T-helper 17 cell (primary cell): Measurements from ENCODE around the gene CHMP4A. TPM values are rescaled to one million over a fixed set of nuclear protein-coding genes. Genes with fewer than 3 reads are reported as not detected.

Experiments used
- ATAC-seq: fragments of 150-1000 bp; cut with Tn5 transposase; 2 replicates; pipeline ENCODE4 v1.10.0; 2021; ENCODE audit warnings: mild to moderate bottlenecking, moderate library complexity
- DNase-seq, 3 donors: peaks; one replicate each; pipeline versions ENCODE4 v3.0.0 to v3.0.0-alpha.2; 2020 to 2021
- H3K9me3 ChIP-seq: one replicate; pipeline ENCODE4 v1.7.0; 2013; ENCODE audit warnings: low read length, mild to moderate bottlenecking; ENCODE audit not compliant: control insufficient read depth, poor library complexity, severe bottlenecking
- H3K27ac Mint-ChIP-seq: one replicate; pipeline ENCODE4 v1.8.0; 2022; ENCODE audit warnings: mild to moderate bottlenecking, moderate library complexity, mixed read lengths
- H3K27me3 Mint-ChIP-seq: one replicate; pipeline ENCODE4 v1.8.0; 2022; ENCODE audit warnings: mixed read lengths
- H3K36me3 Mint-ChIP-seq: one replicate; pipeline ENCODE4 v1.8.0; 2022; ENCODE audit warnings: low read depth, mixed read lengths
- H3K4me1 Mint-ChIP-seq: one replicate; pipeline ENCODE4 v1.8.0; 2022; ENCODE audit warnings: mild to moderate bottlenecking, mixed read lengths
- H3K4me3 Mint-ChIP-seq: one replicate; pipeline ENCODE4 v1.8.0; 2022; ENCODE audit warnings: mild to moderate bottlenecking, moderate library complexity, mixed read lengths
- total RNA-seq, 4 donors: library from RNA in 2 of 4; stranded (reverse) in 2 of 4; gene quantifications; one replicate each; pipeline ENCODE4 v1.2.3 and lab custom pipeline; 2022 to 2026

The CHMP4A gene
- total RNA-seq, 2 donors from 2014 or later = 69.9 to 77.2 TPM

DNA sequence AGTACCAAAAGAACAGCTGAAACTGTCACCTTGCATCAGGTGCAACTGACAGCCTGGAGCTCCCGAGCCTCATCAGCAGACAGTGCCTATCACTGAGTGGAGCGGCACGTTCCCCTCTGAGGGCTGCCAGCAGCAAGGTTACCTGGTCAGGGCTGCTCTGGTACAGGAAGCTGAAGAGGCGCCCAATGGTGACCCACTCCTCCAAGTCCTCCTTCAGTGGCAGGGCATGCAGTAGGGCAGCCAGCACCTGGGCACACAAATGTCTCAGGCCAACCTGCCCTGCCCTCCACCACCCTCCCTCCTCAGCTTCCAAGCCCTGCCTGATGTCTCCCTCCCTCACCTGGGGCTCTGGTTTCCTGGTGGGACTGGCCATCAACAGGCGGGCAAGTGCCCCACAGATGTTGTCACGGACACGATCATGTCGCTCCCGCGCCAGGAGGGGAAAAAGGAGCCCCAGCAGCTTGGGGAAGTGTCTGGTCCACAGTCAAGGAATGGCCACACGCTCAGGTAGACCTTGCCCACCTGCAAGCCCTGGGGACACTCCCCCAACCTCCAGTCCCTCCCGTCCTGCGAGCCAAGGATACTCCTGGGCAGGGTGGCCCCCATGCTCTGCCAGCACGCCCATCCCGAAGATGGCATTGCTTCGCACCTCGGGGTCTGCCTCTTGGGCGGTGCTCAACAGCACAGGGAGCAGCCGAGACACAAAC, 31.8 kb downstream of the CHMP4A start:
- Mint-ChIP-seq H3K27me3 (no peaks in the 10 kb centered on the region), H3K4me1 (peaks cover 14% of the 10 kb centered on the region), H3K4me3 (peak overlapping the region; percentile 12), H3K36me3 (peaks cover 2% of the 10 kb centered on the region), H3K27ac (peak overlapping the region; percentile 73)
- no peak for ATAC-seq
- no peak for DNase-seq
- no peaks in the 10 kb centered on the region for H3K9me3 ChIP-seq

DNA sequence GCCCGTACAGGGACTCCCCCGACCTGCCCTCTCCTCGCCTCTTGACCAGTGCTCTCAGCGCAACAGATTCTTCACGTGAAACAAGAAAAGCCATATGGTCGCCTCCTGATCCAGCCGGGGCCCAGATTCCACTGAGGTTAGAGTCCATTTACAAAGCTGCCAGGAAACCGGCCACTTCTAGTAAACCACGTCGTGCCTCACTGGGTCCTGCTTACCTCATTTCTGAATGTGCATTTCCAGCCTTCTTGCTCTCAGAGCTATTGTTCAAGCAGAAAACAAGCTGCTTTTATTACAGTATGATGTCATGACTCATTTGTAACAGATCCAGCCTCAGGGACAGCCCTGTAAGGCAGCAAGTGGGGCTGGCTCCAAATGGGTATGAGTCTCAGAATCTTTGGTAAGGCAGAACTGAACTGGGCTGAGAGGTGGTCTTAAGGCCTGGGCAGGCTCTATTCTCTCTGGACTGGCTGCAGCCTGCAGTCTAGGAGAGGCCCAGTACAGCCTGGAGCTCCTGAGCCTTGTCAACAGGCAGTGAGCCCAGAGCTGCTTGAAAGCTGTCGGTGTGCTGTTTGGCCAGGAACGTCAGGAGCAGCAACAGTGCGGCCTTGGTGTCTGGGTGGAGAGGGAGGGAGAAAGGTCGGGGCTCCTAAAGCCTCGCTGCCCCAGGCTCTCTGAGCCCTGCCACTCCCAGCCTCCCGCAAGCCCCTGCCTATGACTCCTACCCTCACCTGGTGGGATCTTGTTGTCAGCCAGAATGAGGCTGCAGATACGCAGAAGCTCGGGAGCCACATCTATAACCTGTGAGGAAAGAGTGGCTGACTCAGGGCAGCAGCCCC, 33.1 kb downstream of the CHMP4A start:
- Mint-ChIP-seq H3K4me1 (peaks cover 14% of the 10 kb centered on the region), H3K27me3 (no peaks in the 10 kb centered on the region), H3K4me3 (no peak overlapping the region), H3K36me3 (peaks cover 2% of the 10 kb centered on the region), H3K27ac (no peak overlapping the region)
- DNase-seq (no peak), ATAC-seq (no peak)
- no peaks in the 10 kb centered on the region for H3K9me3 ChIP-seq

DNA sequence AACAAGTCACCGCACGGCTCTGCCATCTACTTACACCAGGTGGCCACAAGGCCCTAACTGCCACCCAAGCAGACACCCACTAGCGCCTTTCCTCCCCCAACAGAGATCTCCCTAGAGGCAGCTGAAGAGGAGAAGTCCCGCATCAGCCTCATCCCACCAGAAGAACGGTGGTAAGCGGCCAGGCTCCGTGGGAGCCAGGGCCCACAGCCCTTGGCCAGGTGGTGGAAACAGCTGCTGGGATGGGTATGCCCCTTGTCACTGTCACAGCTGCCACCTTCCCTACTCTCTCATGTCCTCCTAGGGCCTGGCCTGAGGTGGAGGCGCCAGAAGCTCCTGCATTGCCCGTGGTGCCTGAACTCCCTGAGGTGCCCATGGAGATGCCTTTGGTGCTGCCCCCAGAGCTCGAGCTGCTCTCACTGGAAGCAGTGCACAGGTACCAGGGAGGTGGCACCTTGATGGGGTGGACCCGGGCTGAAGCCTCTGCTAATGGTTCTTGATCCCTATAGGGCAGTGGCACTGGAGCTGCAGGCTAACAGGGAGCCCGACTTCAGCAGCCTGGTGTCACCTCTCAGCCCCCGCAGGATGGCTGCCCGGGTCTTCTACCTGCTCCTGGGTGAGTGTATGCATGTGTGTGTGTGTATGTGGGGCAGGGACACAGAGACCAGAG, 33.9 kb downstream of the CHMP4A start:
- Mint-ChIP-seq H3K36me3 (peaks cover 2% of the 10 kb centered on the region), H3K27ac (peak overlapping the region; percentile 47), H3K4me1 (peaks cover 16% of the 10 kb centered on the region), H3K4me3 (no peak overlapping the region), H3K27me3 (no peaks in the 10 kb centered on the region)
- ATAC-seq = no peak
- no peaks in the 10 kb centered on the region for H3K9me3 ChIP-seq
- DNase-seq = no peak

GRCh38 chr14:24178399-24179178, 34.7 kb downstream of the CHMP4A start:
- ATAC-seq (no peak), DNase-seq (no peak)
- Mint-ChIP-seq H3K36me3 (peaks cover 2% of the 10 kb centered on the region), H3K4me3 (no peak overlapping the region), H3K27me3 (no peaks in the 10 kb centered on the region), H3K27ac (peak overlapping the region; percentile 47), H3K4me1 (peaks cover 15% of the 10 kb centered on the region)
- H3K9me3 ChIP-seq = no peaks in the 10 kb centered on the region

GRCh38 chr14:24177891-24178290, 35.4 kb downstream of the CHMP4A start:
- no peak overlapping the region for H3K27ac Mint-ChIP-seq
- H3K9me3 ChIP-seq = no peaks in the 10 kb centered on the region
- peaks cover 11% of the 10 kb centered on the region for H3K4me1 Mint-ChIP-seq
- no peak for ATAC-seq
- H3K36me3 Mint-ChIP-seq = peaks cover 2% of the 10 kb centered on the region
- no peak for DNase-seq
- H3K27me3 Mint-ChIP-seq = no peaks in the 10 kb centered on the region
- no peak overlapping the region for H3K4me3 Mint-ChIP-seq

- H3K9me3 ChIP-seq = no peaks in the 10 kb centered on the region
- no peak for DNase-seq
- no peak overlapping the region for H3K4me3 Mint-ChIP-seq
- peaks cover 2% of the 10 kb centered on the region for H3K36me3 Mint-ChIP-seq
- H3K27me3 Mint-ChIP-seq = no peaks in the 10 kb centered on the region
- no peak for ATAC-seq
- peak overlapping the region; percentile 56 for H3K27ac Mint-ChIP-seq
- peaks cover 7% of the 10 kb centered on the region for H3K4me1 Mint-ChIP-seq
Measured at GRCh38 chr14:24177041-24177825, 36.1 kb downstream of the CHMP4A start.

DNA sequence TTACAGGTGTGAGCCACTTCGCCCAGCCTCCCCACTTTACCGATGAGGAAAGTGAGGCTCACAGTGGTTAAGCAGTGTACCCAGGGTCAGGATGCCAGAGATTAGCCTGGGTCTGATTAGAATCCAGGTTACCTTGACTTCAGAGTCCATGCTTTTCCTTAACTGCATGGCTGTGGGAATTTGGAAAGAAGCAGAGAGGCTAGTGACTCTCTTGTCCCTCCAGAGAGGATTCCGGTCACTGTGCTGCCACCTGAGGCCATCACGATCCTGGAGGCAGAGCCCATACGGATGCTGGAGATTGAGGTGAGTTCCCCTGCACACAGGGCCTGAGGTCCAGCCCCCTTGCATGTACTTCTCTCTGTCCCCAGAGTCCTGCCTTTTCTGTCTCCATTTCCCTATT, 36.7 kb downstream of the CHMP4A start:
- ATAC-seq (no peak), DNase-seq (no peak)
- Mint-ChIP-seq H3K27me3 (no peaks in the 10 kb centered on the region), H3K27ac (peak overlapping the region; percentile 56), H3K4me1 (peaks cover 11% of the 10 kb centered on the region), H3K36me3 (no peaks in the 10 kb centered on the region), H3K4me3 (no peak overlapping the region)
- no peaks in the 10 kb centered on the region for H3K9me3 ChIP-seq

- DNase-seq (no peak), ATAC-seq (no peak)
- peaks cover 20% of the 10 kb centered on the region for H3K4me1 Mint-ChIP-seq
- peak overlapping the region; percentile 65 for H3K27ac Mint-ChIP-seq
- H3K36me3 Mint-ChIP-seq = peaks cover 6% of the 10 kb centered on the region
- no peaks in the 10 kb centered on the region for H3K9me3 ChIP-seq
- peak overlapping the region; percentile 79 for H3K4me3 Mint-ChIP-seq
- no peaks in the 10 kb centered on the region for H3K27me3 Mint-ChIP-seq
Measured at GRCh38 chr14:24172871-24173281, 40.4 kb downstream of the CHMP4A start.

GRCh38 chr14:24172261-24172860, 40.9 kb downstream of the CHMP4A start:
- Mint-ChIP-seq H3K4me1 (peaks cover 23% of the 10 kb centered on the region), H3K36me3 (peaks cover 10% of the 10 kb centered on the region), H3K4me3 (peak overlapping the region; percentile 89), H3K27ac (peak overlapping the region; percentile 90), H3K27me3 (no peaks in the 10 kb centered on the region)
- ATAC-seq (no peak), DNase-seq (no peak)
- no peaks in the 10 kb centered on the region for H3K9me3 ChIP-seq

DNA sequence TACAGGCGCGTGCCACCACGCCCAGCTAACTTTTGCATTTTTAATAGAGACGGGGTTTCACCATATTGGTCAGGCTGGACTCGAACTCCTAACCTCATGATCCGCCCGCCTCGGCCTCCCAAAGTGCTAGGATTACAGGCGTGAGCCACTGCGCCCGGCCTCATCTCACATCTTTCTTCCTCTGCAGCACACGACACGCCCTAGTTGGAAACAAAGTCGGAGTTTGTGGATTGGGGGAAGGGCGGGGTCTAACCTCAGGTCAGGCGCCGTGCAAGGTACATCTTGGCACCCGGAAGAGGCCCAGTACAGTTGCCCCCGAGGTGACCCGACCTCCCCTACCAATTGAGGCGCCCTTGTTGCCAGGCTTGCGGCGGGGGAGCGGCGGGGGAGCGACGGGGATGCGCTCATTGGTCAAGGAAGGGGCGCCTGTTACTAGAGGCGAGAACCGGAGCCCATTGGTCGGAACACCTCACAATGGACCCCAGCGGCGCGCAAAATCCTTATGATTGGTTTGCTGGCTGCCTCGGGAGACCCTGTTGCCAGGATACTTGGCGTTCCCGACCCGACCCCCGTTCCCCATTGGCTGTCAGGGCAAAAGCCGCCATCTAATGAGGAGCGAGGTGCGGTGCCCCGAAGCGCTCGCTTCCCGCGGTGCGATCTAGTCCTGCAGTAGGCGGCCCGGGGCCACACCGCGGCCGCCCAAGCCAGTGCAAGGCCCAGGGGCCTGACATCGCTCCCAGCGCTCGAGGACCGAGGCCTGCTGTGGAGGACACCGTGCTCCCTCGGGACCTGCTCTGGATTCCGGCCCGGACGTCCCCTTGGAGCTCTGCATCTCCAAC, 41.6 kb downstream of the CHMP4A start, which contains the start of gene REC8:
REC8 (plus strand) TSS at position 659 of the 839 bp plus-strand sequence. CDS start 473 bp downstream, outside the sequence.
- peak within 1 kb of the TSS; percentile 90 for H3K27ac Mint-ChIP-seq
- DNase-seq (peak; percentile 33 to 61 (median 48)), ATAC-seq (peak; percentile 82)
- H3K9me3 ChIP-seq = no peaks in the 10 kb centered on the region
- peaks cover 25% of the 10 kb centered on the region for H3K4me1 Mint-ChIP-seq
- peaks cover 10% of the 10 kb centered on the region for H3K36me3 Mint-ChIP-seq
- H3K27me3 Mint-ChIP-seq = no peaks in the 10 kb centered on the region
- peak within 1 kb of the TSS; percentile 89 for H3K4me3 Mint-ChIP-seq

DNA sequence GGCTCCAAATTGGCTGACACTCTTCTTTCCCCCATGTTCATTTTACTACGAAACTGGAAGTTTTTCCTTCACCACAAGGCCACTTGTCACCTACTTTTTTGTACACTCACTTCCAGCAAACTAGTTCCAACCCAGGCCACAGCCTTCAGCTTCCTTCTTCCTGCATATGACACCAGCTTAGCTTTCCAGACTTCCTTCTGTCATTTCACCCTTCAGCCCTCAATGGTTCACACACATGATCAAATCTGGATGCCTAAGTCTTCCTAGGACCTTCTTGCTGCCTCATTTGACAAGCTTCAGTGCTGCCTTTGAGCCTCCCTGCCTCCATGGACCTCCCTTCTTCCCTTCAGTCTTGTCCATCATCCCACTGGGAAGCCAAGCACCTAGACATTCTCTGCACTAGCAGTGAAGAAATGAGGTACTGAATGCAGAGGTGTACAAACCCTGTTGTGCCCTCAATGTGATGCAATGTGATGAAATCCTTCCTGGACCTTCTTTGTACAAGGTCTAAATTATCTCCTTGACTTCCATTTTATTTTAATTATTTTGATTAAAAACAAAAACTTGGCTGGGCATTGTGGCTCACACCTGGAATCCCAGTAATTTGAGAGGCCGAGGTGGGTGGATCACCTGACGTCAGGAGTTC, 45.7 kb downstream of the CHMP4A start:
- H3K27ac Mint-ChIP-seq = no peak overlapping the region
- H3K4me1 Mint-ChIP-seq = peaks cover 38% of the 10 kb centered on the region
- no peak for DNase-seq
- no peak overlapping the region for H3K4me3 Mint-ChIP-seq
- no peaks in the 10 kb centered on the region for H3K9me3 ChIP-seq
- H3K27me3 Mint-ChIP-seq = no peaks in the 10 kb centered on the region
- no peak for ATAC-seq
- H3K36me3 Mint-ChIP-seq = peaks cover 16% of the 10 kb centered on the region
